Keratinocyte (primary cell): Measurements from ENCODE around the gene TUBB. TPM values are rescaled to one million over a fixed set of nuclear protein-coding genes. Genes with fewer than 3 reads are reported as not detected.
A peak's percentile ranks its signal among the peaks of the same experiment; 100 is the strongest.

Source experiments
- DNase-seq: peaks from one replicate; pipeline ENCODE4 v3.0.0-alpha.2; 2011; ENCODE audit warnings: low read depth, missing footprints, low spot score
- FAIRE-seq: peaks from 2 replicates; lab custom pipeline; 2011; peaks lifted over from hg19 to GRCh38; lab: Jason Lieb, UNC
- H2AFZ ChIP-seq: 2 replicates; pipeline ENCODE4 v1.6.0; 2012; ENCODE audit warnings: low read length, control low read depth, inconsistent platforms; ENCODE audit not compliant: control insufficient read depth
- H3K27ac ChIP-seq: 2 replicates; pipeline ENCODE4 v1.5.1; 2011; ENCODE audit warnings: low read length; ENCODE audit not compliant: control insufficient read depth, insufficient read depth
- H3K27me3 ChIP-seq: 3 replicates; pipeline ENCODE4 v1.6.0; 2011; ENCODE audit warnings: low read length; ENCODE audit not compliant: control insufficient read depth, insufficient read depth; ENCODE audit errors: extremely low read depth
- H3K36me3 ChIP-seq, 2 experiments: 2 replicates in 1 of 2; 3 replicates in 1 of 2; pipeline ENCODE4 v1.5.1; 2011; ENCODE audit warnings: low read length in 2 of 2, mild to moderate bottlenecking in 1 of 2; ENCODE audit not compliant: control insufficient read depth in 2 of 2, insufficient read depth in 2 of 2; ENCODE audit errors: extremely low read depth in 1 of 2
- H3K4me1 ChIP-seq: 3 replicates; pipeline ENCODE4 v1.5.1; 2011; ENCODE audit warnings: low read length; ENCODE audit not compliant: control insufficient read depth, insufficient read depth; ENCODE audit errors: extremely low read depth
- H3K4me2 ChIP-seq: 3 replicates; pipeline ENCODE4 v1.6.0; 2011; ENCODE audit warnings: low read depth, low read length; ENCODE audit not compliant: control insufficient read depth, insufficient read depth; ENCODE audit errors: extremely low read depth
- H3K4me3 ChIP-seq, 3 experiments: fragments of 200-600 bp in 1 of 3; sonication (generic) in 1 of 3; 2 replicates in 2 of 3; 3 replicates in 1 of 3; pipeline ENCODE4 v1.5.1; 2011 to 2016; ENCODE audit warnings: low read length in 3 of 3, mild to moderate bottlenecking in 3 of 3, control low read depth in 2 of 3, inconsistent platforms in 1 of 3, low read depth in 1 of 3, mixed read lengths in 1 of 3, mixed run types in 1 of 3, moderate library complexity in 1 of 3; ENCODE audit not compliant: control insufficient read depth in 2 of 3, insufficient read depth in 2 of 3; ENCODE audit errors: extremely low read depth in 1 of 3
- H3K79me2 ChIP-seq: 2 replicates; pipeline ENCODE4 v1.6.0; 2012; ENCODE audit warnings: low read length; ENCODE audit not compliant: control insufficient read depth, insufficient read depth
- H3K9ac ChIP-seq: 3 replicates; pipeline ENCODE4 v1.6.0; 2011; ENCODE audit warnings: low read length; ENCODE audit not compliant: control insufficient read depth, insufficient read depth; ENCODE audit errors: extremely low read depth
- H3K9me1 ChIP-seq: 3 replicates; pipeline ENCODE4 v1.6.0; 2011; ENCODE audit warnings: low read length; ENCODE audit not compliant: control insufficient read depth, insufficient read depth; ENCODE audit errors: extremely low read depth
- H3K9me3 ChIP-seq: 2 replicates; pipeline ENCODE4 v1.5.1; 2012; ENCODE audit warnings: low read depth, low read length; ENCODE audit not compliant: control insufficient read depth
- H4K20me1 ChIP-seq: 3 replicates; pipeline ENCODE4 v1.6.0; 2011; ENCODE audit warnings: low read length; ENCODE audit not compliant: control insufficient read depth, insufficient read depth; ENCODE audit errors: extremely low read depth
- EZH2 ChIP-seq: IDR thresholded peaks from one replicate; pipeline ENCODE4 v1.6.1; 2012; ENCODE audit warnings: inconsistent platforms, mild to moderate bottlenecking, low read length, moderate library complexity
- dilution Hi-C: fragments of 300-500 bp; cut with MboI; formaldehyde crosslinking; loops from one replicate; pipeline ENCODE4 v1.7.0; 2020; ENCODE audit warnings: low sequenced_read_pairs; ENCODE audit not compliant: extremely low pct_ligation_motif_present
- polyA plus RNA-seq, 5 experiments: library from polyadenylated mRNA; depleted of rRNA in 3 of 5; stranded (reverse) in 3 of 5; stranded (forward) in 1 of 5; unstranded in 1 of 5; fragments of >200 nt; gene quantifications; 1 replicate in 1 of 5; 2 replicates in 3 of 5; 3 replicates in 1 of 5; pipeline versions ENCODE4 v1.2.1 to v1.2.3, GENCODE V29; 2011 to 2012; ENCODE audit warnings: missing spikeins in 2 of 5, low read depth in 1 of 5, low replicate concordance in 1 of 5
- TF ChIP-seq, protein P1 (sequence below), 3 experiments: IDR thresholded peaks in 1 of 3; conservative IDR thresholded peaks in 1 of 3; optimal IDR thresholded peaks in 1 of 3; 2 replicates in 2 of 3; 3 replicates in 1 of 3; pipeline versions ENCODE3 to v1.5.1; 2011; ENCODE audit warnings: low read length in 3 of 3, mild to moderate bottlenecking in 3 of 3, moderate library complexity in 2 of 3, control low read depth in 1 of 3, inconsistent platforms in 1 of 3; ENCODE audit not compliant: insufficient read depth in 2 of 3; ENCODE audit errors: extremely low read depth in 1 of 3

Gene TUBB
- polyA plus RNA-seq, 1 donor (not counting 4 experiments of a cell fraction or from before 2014, with no cell fraction given) = 1,159 TPM

GRCh38 chr6:30744054-30744805 lies 24.1 kb downstream of the TUBB start, which contains the start of gene IER3:
Gene IER3, minus strand, starts transcription at chr6:30744547. Its CDS starts 29 bp downstream, at chr6:30744518.
- peak within 1 kb of the TSS; percentile 71 to 98 (median 85) for H3K4me3 ChIP-seq
- no peaks in the 10 kb centered on the region for H3K27me3 ChIP-seq
- no peaks in the 10 kb centered on the region for H3K9me3 ChIP-seq
- peak; percentile 99 for DNase-seq
- TF ChIP-seq, protein P1, sequence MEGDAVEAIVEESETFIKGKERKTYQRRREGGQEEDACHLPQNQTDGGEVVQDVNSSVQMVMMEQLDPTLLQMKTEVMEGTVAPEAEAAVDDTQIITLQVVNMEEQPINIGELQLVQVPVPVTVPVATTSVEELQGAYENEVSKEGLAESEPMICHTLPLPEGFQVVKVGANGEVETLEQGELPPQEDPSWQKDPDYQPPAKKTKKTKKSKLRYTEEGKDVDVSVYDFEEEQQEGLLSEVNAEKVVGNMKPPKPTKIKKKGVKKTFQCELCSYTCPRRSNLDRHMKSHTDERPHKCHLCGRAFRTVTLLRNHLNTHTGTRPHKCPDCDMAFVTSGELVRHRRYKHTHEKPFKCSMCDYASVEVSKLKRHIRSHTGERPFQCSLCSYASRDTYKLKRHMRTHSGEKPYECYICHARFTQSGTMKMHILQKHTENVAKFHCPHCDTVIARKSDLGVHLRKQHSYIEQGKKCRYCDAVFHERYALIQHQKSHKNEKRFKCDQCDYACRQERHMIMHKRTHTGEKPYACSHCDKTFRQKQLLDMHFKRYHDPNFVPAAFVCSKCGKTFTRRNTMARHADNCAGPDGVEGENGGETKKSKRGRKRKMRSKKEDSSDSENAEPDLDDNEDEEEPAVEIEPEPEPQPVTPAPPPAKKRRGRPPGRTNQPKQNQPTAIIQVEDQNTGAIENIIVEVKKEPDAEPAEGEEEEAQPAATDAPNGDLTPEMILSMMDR (optimal IDR thresholded peaks at IDR 0.05 in 1 of 3, IDR thresholded peaks at IDR 0.05 in 1 of 3, conservative IDR thresholded peaks at IDR 0.05 in 1 of 3; ENCODE audit: extremely low read depth in 1 of 3, insufficient read depth in 2 of 3, low read length in 3 of 3) = peak in 2 of 3 experiments; percentile 29 to 82
- no peak for TF ChIP-seq EZH2
- no peaks in the 10 kb centered on the region for H3K9me1 ChIP-seq
- H3K79me2 ChIP-seq = peaks cover 10% of the 10 kb centered on the region
- dilution Hi-C loops = no loop called here
- H3K27ac ChIP-seq = peak within 1 kb of the TSS; percentile 93
- H3K36me3 ChIP-seq = peaks cover 5 to 18% of the 10 kb centered on the region in 2 experiments
- peaks cover 11% of the 10 kb centered on the region for H4K20me1 ChIP-seq
- H3K4me2 ChIP-seq = peak within 1 kb of the TSS; percentile 72
- FAIRE-seq = peak; percentile 56
- no peak within 1 kb of the TSS for H2AFZ ChIP-seq
- H3K4me1 ChIP-seq = peaks cover 43% of the 10 kb centered on the region
- H3K9ac ChIP-seq = peak within 1 kb of the TSS; percentile 97

- dilution Hi-C loops = no loop called here
- TF ChIP-seq, protein P1 (optimal IDR thresholded peaks at IDR 0.05 in 1 of 3, IDR thresholded peaks at IDR 0.05 in 1 of 3, conservative IDR thresholded peaks at IDR 0.05 in 1 of 3; ENCODE audit: extremely low read depth in 1 of 3, insufficient read depth in 2 of 3, low read length in 3 of 3) = no peak
- TF ChIP-seq EZH2 = no peak
- H3K9me3 ChIP-seq = no peaks in the 10 kb centered on the region
- peaks cover 11% of the 10 kb centered on the region for H4K20me1 ChIP-seq
- peak overlapping the region; percentile 79 for H3K4me2 ChIP-seq
- H3K27ac ChIP-seq = peak overlapping the region; percentile 98
- peaks cover 10% of the 10 kb centered on the region for H3K79me2 ChIP-seq
- no peak for FAIRE-seq
- no peak for DNase-seq
- H3K4me3 ChIP-seq = no peak overlapping the region
- no peaks in the 10 kb centered on the region for H3K27me3 ChIP-seq
- H3K4me1 ChIP-seq = peaks cover 63% of the 10 kb centered on the region
- no peak overlapping the region for H2AFZ ChIP-seq
- no peaks in the 10 kb centered on the region for H3K9me1 ChIP-seq
- peaks cover 5 to 10% of the 10 kb centered on the region in 2 experiments for H3K36me3 ChIP-seq
- H3K9ac ChIP-seq = peak overlapping the region; percentile 11
These were observed 27.1 kb downstream of the TUBB start for GRCh38 chr6:30747300-30747687.
